Epithelial cell of esophagus (primary cell): ENCODE measurements around the gene RFPL3.

Experiments
- DNase-seq: peaks from one replicate; pipeline ENCODE4 v3.0.0; 2010; ENCODE audit warnings: low read depth
- H3K4me3 ChIP-seq: 2 replicates; pipeline ENCODE4 v1.5.1; 2011; ENCODE audit warnings: mild to moderate bottlenecking, low read length, control low read depth
- TF ChIP-seq, protein P1 (sequence below): IDR thresholded peaks from 2 replicates; pipeline ENCODE4 v1.5.1; 2011; ENCODE audit warnings: low read depth, mild to moderate bottlenecking, low read length, control low read depth, inconsistent platforms; ENCODE audit not compliant: insufficient read depth; ENCODE audit errors: missing control alignments

RFPL3 gene

DNA sequence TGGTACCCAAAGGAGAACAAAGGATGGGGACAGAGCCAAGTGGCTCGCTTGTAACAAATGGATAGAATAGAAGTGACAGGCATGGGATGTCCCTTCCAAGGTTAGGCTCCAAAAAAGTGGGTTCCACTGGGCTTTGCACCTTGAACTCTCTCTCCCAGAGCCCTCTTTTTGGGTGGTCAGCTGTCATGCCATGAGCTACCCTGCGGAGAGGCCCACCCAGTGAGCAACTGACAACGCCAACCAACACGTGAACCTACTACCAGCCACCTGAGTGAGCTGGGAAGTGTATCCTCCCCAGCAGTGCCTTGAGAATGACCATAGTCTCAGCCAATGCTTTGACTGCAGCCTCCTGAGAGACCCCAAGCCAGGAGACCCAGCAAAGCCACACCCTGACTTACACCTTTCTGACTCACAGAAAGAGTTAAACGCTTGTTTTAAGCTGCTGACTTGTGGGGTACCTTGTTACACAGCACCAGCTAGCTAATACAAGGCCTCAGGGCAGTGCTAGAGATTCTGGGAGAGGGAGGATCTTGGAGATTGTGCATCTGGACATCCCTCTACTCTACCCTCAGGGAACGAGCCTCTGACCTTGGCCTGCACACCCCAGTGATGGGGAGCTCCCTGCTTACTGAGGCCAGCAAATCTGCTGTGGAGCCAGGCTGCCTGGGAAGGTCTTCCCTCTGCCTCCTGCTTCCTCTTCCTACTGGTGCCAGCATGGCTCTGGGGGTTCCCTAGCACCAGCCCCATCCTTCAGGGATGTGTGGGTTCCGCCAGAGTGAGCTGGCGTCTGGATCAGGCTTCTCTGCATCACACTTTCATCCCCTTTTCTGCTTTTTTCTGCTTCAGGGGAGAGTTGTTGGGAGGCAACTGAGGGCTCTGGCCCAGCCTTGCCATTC, 29.1 kb upstream of the RFPL3 start:
- H3K4me3 ChIP-seq: no peak overlapping the region
- TF ChIP-seq, protein P1, sequence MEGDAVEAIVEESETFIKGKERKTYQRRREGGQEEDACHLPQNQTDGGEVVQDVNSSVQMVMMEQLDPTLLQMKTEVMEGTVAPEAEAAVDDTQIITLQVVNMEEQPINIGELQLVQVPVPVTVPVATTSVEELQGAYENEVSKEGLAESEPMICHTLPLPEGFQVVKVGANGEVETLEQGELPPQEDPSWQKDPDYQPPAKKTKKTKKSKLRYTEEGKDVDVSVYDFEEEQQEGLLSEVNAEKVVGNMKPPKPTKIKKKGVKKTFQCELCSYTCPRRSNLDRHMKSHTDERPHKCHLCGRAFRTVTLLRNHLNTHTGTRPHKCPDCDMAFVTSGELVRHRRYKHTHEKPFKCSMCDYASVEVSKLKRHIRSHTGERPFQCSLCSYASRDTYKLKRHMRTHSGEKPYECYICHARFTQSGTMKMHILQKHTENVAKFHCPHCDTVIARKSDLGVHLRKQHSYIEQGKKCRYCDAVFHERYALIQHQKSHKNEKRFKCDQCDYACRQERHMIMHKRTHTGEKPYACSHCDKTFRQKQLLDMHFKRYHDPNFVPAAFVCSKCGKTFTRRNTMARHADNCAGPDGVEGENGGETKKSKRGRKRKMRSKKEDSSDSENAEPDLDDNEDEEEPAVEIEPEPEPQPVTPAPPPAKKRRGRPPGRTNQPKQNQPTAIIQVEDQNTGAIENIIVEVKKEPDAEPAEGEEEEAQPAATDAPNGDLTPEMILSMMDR: no peak
- DNase-seq: no peak

DNA sequence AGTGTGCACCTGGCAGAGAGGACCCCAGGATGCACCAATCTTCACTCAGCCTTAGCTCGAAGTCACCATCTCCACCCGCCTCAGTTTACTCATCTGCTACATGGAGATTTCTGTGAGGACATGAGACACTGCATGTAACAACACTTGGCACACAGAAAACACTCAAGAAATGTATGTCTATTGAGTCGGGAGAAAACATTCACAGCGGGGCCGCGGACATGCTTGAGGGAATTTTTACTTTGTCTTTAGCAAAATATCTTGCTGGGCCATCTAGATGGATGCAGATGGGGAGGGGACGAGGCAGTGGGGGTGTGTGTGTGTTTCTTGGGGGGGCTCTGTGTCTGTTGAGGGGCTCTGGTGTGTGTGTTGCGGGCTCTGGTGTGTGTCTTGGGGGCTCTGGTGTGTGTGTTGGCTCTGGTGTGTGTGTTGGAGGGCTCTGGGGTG, 28.4 kb upstream of the RFPL3 start:
- DNase-seq: no peak
- no peak overlapping the region for H3K4me3 ChIP-seq
- TF ChIP-seq, protein P1: no peak

DNA sequence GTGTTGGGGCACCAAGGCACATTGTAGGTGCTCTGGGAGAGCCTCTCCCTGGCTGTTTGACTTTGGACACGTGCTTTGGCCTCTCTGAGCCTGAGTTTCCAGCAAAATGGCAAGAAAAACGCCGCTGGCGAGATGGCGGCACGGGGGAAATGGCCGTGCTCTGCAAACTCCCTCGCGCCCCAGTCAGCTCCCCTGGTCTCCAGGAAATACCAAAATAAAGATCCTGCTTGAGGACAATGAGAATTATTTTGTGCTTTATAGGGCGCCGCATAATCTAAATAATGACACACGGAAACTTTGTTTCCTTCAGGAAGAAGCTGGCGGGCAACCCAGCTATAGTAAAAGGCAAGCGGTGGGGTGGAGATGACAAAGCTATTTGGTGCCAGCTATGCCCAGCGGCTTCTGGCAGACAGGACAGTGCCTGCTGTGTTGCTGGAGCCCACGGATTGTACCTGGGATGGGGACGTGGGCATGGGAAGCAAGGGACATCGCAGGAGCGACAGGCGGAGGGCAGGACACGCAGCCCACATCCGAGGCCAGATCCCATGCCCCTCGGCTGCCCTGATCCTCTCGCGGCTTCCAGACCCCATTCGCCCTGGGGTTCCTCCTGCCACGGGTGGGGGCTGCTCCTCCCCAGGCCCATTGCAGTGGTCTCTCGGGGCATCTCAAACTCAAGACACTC, 26.3 kb upstream of the RFPL3 start:
- TF ChIP-seq, protein P1: no peak
- DNase-seq: no peak

DNA sequence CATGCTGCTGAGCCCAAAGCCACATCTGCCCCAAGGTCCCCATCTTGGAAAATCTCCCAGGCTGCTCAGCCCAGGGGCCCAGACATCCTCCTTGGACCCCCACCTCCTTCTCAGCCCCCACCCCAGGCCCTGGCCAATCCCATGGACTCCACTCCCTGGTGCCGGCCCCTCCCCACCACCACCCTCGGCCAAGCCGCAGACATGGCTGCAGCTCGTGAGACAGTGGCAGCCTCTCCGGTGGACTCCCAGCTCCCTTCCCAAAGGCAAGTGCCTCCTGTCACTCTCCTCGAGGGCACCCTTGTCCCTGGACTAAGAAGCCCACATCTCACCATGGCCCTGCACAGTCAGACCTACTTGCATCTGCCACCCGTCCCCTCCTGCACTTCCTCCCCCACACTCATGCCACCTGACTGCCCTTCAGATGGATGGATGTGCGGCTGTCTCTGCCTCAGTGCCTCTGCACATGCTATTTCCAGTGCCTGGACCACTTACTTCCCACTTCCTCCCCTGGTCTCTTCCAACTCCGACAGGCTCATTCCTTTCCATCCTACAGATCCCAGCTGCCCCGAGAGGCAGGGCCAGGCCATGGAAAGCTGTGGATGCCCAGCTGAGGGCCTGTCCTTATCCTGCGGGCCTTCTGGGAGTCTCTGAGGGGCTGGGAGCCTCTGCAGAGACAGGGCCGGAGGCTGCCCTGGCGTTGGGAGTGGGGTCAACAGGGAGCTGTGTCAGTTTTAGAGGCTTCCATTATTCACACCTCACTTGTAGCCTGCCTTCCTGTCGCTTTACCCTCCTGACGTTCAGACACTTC, 25.5 kb upstream of the RFPL3 start:
- no peak overlapping the region for H3K4me3 ChIP-seq
- no peak for DNase-seq
- TF ChIP-seq, protein P1: no peak

More for the DNA sequence above, 26.3 kb upstream of the RFPL3 start:
- no peak overlapping the region for H3K4me3 ChIP-seq

DNA sequence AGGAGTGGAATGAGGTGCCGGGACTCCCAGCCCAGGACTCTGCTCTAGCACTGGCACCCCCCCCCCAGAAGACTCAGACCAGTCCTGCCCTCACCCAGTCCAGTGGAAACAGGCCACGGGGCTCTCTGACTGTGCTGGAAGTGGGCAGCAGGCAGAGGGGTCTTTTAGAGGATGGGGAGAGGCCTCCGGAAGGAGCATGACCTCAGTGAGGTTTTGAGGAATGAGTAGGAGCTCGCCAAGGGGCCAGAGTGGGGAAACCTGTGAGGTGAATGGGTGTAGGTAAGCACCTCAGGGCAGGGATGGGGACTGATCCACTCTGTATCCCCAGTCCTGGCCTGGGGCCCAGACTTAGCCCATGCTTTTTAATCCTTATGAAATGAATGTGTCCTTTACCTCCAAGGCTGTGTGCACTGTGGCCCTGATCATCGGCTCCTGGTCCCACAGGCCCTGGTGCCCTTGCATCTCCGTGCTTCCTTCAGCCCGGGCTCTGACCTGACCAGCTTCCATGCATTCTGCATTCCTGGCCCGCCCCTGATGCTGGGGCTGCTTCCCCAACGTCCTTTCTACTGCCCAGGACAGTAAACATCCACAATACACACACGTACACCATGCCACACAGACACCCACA, 24.4 kb upstream of the RFPL3 start:
- TF ChIP-seq, protein P1: no peak
- H3K4me3 ChIP-seq: no peak overlapping the region
- DNase-seq: no peak
